T-helper 9 cell (primary cell): ENCODE results near the gene TNFRSF1A.

Experiments
- DNase-seq: peaks from one replicate; pipeline ENCODE4 v3.0.0-alpha.2; 2020

Gene TNFRSF1A

GRCh38 chr12:6336889-6337853 lies 4.7 kb downstream of the TNFRSF1A start:
- peak; percentile 56 for DNase-seq

GRCh38 chr12:6336079-6336888 lies 5.6 kb downstream of the TNFRSF1A start:
- no peak for DNase-seq

- DNase-seq: peak; percentile 73
These were observed 6.3 kb downstream of the TNFRSF1A start for GRCh38 chr12:6335451-6336078.

GRCh38 chr12:6334940-6335450 lies 6.9 kb downstream of the TNFRSF1A start:
- DNase-seq: no peak

- no peak for DNase-seq
These were observed 7.5 kb downstream of the TNFRSF1A start for GRCh38 chr12:6334359-6334758.

- DNase-seq: no peak
These were observed 8.3 kb downstream of the TNFRSF1A start for GRCh38 chr12:6333566-6333965.

GRCh38 chr12:6333029-6333428 lies 8.8 kb downstream of the TNFRSF1A start:
- DNase-seq: no peak

- DNase-seq: no peak
These were observed 9.4 kb downstream of the TNFRSF1A start for GRCh38 chr12:6332459-6332858.

- no peak for DNase-seq
These were observed 10.7 kb downstream of the TNFRSF1A start for GRCh38 chr12:6330999-6331714.

GRCh38 chr12:6330192-6330591 lies 11.7 kb downstream of the TNFRSF1A start:
- no peak for DNase-seq

GRCh38 chr12:6329703-6330064 lies 12.2 kb downstream of the TNFRSF1A start:
- DNase-seq: no peak

- DNase-seq: no peak
These were observed 12.8 kb downstream of the TNFRSF1A start for GRCh38 chr12:6328945-6329702.

- no peak for DNase-seq
These were observed 13.7 kb downstream of the TNFRSF1A start for GRCh38 chr12:6328045-6328779.

GRCh38 chr12:6327229-6328041 lies 14.4 kb downstream of the TNFRSF1A start:
- DNase-seq: no peak

- no peak for DNase-seq
These were observed 15.3 kb downstream of the TNFRSF1A start for GRCh38 chr12:6326316-6327228.

GRCh38 chr12:6324936-6325750 lies 16.7 kb downstream of the TNFRSF1A start:
- no peak for DNase-seq

GRCh38 chr12:6323995-6324711 lies 17.7 kb downstream of the TNFRSF1A start:
- DNase-seq: no peak
